Measurements from ENCODE around the gene CEP78.

DNA sequence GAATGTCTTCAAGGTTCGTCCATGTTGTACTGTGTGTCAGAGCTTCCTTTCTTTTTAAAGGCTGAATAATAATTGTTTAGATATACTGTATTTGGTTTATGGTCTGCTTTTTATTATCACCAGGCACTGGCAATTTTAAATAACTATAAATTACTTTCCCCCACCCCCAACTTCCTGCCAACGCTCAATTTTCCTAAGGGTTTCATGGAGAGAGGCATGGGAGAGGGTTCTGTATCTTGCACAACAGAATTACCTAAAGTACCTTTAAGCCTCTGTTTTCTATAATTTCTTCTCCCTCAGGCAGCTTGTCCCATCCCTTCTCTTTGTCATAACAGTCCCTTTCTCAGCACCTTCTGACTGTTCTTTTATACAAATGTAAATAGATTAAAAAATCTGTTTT, 71.5 kb downstream of the CEP78 start:
- TF ChIP-seq POLR2AphosphoS5 (IDR thresholded peaks at IDR 0.05; ENCODE audit: insufficient read depth in 1 of 2, low read depth in 1 of 2), result no peak
- TF ChIP-seq, protein P1, sequence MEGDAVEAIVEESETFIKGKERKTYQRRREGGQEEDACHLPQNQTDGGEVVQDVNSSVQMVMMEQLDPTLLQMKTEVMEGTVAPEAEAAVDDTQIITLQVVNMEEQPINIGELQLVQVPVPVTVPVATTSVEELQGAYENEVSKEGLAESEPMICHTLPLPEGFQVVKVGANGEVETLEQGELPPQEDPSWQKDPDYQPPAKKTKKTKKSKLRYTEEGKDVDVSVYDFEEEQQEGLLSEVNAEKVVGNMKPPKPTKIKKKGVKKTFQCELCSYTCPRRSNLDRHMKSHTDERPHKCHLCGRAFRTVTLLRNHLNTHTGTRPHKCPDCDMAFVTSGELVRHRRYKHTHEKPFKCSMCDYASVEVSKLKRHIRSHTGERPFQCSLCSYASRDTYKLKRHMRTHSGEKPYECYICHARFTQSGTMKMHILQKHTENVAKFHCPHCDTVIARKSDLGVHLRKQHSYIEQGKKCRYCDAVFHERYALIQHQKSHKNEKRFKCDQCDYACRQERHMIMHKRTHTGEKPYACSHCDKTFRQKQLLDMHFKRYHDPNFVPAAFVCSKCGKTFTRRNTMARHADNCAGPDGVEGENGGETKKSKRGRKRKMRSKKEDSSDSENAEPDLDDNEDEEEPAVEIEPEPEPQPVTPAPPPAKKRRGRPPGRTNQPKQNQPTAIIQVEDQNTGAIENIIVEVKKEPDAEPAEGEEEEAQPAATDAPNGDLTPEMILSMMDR (IDR thresholded peaks at IDR 0.05), result no peak
